HG03025 (cell line): ENCODE measurements around the gene TBC1D3I.
"Not testable (repeated sequence)": the region's sequence is repeated elsewhere in the genome, so short reads cannot be mapped to it uniquely, and the experiment has no call there.

Experiments
- ATAC-seq: cut with Tn5 transposase; IDR thresholded peaks from one replicate; pipeline ENCODE4 v1.9.1; 2021; ENCODE audit warnings: mild to moderate bottlenecking, moderate library complexity; ENCODE audit not compliant: unreplicated experiment, low FRiP score

The TBC1D3I gene

GRCh38 chr17:36264470-36264869 is at the start of gene TBC1D3I:
TBC1D3I (minus strand) TSS chr17:36264570; CDS start chr17:36262985, 1,585 bp downstream.
- ATAC-seq, result not testable (repeated sequence)

GRCh38 chr17:36295161-36295560 is 30.8 kb upstream of the TBC1D3I start:
- ATAC-seq, result not testable (repeated sequence)

- ATAC-seq, result not testable (repeated sequence)
Measured at GRCh38 chr17:36289965-36290612, 25.7 kb upstream of the TBC1D3I start.

DNA sequence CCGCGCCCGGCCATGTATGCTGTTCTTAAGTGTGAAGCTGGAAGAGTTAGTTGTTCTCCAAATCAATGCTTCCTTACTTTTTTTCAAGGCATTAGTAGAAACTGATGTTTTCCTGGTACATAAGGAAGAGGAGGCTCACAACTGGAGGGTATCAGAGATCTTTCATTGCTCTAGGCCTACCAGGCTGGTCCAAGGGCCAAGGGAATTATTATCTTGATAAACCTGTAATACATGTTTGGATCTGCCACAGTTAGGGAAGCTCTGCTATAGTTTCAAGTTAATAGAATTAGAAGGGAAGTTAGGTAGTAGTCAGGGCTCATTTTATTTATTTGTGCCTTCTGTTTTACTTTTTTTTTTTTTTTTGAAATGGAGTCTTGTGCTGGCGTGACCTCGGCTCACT is 19.8 kb upstream of the TBC1D3I start:
- ATAC-seq, result not testable (repeated sequence)

DNA sequence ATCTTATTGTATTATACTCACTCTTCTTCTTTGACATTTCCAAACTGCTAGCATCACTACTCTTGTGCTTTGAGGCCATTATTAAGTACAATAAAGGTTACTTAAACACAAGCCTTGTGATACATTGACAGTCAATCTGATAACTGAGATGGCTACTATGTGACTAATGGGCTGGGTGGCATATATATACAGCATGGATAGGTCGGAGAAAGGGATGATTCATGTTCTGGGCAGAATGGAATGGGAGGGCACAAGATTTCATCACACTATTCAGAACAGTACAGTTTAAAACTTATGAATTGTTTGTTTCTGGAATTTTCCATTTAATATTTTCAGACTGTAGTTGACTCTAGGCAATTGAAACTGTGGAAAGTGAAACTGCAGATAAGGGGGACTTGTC is 18.9 kb upstream of the TBC1D3I start:
- not testable (repeated sequence) for ATAC-seq

- ATAC-seq, result not testable (repeated sequence)
Measured at GRCh38 chr17:36242046-36242445, 22.3 kb downstream of the TBC1D3I start.

GRCh38 chr17:36229644-36230043 is 34.7 kb downstream of the TBC1D3I start:
- ATAC-seq, result not testable (repeated sequence)

- ATAC-seq, result not testable (repeated sequence)
Measured at GRCh38 chr17:36222967-36223366, 41.4 kb downstream of the TBC1D3I start.

DNA sequence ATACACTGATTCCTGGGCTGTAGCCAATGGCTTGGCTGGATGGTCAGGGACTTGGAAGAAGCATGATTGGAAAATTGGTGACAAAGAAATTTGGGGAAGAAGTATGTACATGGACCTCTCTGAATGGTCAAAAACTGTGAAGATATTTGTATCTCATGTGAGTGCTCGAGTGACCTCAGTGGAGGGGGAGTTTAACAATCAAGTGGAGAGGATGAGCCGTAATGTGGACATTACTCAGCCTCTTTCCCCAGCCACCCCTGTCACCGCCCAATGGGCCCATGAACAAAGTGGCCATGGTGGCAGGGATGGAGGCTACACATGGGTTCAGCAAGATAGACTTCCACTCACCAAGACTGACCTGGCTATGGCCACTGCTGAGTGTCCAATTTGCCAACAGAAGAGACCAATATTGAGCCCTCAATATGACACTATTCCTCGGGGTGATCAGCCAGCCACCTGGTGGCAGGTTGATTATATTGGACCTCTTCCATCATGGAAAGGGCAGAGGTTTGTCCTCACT is 42.7 kb downstream of the TBC1D3I start:
- ATAC-seq, result not testable (repeated sequence)

DNA sequence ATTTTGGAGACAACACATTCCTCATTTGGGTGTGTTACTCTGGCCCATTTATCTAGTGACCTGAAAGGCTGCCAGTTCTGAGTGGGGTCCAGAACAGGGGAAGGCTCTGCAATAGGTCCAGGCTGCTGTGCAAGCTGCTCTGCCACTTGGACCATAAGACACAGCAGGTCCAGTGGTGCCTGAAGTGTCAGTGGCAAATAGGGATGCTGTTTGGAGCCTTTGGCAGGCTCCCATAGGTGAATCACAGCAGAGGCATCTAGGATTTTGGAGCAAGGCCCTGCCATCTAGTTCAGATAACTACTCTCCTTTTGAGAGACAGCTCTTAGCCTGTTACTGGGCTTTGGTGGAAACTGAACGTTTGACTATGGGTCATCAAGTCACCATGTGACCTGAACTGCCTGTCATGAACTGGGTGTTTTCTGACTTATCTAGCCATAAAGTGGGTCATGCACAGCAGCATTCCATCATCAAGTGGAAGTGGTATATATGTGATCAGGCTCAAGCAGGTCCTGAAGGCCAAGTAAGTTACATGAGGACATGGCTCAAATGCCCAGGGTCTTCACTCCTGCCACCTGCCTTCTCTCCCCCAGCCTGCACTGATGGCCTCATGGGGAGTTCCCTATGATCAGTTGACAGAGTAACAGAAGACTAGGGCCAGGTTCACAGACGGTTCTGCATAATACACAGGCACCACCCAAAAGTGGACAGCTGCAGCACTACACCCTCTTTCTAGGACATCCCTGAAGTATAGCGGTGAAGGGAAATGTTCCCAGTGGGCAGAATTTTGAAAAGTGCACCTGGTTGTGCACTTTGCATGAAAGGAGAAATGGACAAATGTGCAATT is 43.4 kb downstream of the TBC1D3I start:
- not testable (repeated sequence) for ATAC-seq

- ATAC-seq, result not testable (repeated sequence)
Measured at GRCh38 chr17:36219556-36219955, 44.8 kb downstream of the TBC1D3I start.

GRCh38 chr17:36215406-36216308 is 48.7 kb downstream of the TBC1D3I start:
- not testable (repeated sequence) for ATAC-seq

DNA sequence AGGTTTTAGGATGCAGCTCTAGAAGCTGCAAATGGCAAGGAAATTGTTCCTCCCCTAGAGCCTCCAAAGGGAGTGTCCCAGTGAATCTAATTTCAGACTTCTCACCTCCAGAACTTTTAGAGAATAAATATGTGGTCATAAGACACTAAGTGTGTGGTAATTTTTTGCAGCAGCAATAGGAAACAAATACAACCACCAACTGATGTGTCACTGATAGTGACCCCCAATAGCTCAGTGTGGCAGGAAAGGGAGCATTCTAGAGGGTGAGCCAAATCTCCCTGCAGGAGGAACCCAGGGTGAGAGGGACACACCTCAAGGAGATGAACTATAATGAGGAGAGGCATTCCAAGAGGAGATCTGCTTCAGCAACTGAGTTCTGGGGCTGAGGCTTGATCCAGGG is 49.5 kb downstream of the TBC1D3I start:
- no peak for ATAC-seq

GRCh38 chr17:36213695-36214094 is 50.7 kb downstream of the TBC1D3I start:
- no peak for ATAC-seq

DNA sequence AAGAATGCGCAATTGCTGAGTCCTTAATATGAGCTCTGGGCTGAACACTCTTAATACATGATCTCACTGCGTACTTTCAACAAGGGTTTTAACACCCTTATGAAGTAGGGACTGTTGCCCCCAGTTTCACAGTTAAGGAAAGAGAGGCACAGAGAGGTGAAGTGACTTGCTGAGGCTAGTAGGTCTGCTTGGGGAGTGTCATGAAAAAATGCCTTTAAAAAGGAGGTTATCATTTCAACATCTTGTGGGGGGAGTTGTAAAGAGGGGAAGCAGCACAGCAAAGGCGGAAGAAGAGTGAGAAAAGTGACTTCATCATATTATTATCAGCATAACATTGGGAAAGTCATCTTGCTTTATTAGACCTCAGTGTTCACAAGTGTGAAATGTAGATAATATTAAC is 51.4 kb downstream of the TBC1D3I start:
- ATAC-seq, result no peak

GRCh38 chr17:36212272-36212605 is 52.1 kb downstream of the TBC1D3I start:
- no peak for ATAC-seq

DNA sequence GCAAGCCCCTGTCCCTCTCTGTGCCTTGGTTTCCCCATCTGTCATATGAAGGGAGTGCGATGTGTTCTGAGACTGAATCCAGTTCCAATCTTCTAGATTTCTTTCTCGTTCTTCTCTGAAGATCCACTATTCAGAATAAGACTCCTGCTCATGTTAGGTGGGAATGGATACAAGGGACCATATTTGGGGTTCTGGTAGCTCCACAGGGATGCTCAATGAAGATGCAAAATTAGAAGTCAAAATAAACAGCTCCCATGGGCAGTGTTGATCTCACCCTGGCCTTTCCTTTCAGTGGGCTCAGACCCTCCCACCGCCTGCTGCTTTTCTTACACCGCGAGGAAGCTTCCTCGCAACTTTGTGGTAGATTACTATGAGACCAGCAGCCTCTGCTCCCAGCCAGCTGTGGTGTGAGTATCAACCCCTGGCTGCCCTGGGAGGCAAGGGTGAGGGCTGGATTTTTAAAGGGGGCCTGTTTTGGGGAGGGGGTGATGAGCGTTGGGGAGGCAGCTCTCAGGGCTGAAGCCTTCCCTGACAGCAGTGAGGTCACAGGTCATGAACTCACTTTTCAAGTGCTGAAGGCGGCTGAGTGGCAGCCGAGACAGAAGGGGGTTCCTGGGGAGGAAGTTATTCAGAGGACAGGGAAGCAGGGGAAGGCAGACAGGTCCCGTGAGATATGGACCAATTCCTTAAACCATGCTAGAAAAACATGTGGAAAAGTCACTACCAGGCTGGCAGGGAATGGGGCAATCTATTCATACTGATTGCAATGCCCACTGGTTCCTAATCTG is 52.7 kb downstream of the TBC1D3I start:
- ATAC-seq, result not testable (repeated sequence)

DNA sequence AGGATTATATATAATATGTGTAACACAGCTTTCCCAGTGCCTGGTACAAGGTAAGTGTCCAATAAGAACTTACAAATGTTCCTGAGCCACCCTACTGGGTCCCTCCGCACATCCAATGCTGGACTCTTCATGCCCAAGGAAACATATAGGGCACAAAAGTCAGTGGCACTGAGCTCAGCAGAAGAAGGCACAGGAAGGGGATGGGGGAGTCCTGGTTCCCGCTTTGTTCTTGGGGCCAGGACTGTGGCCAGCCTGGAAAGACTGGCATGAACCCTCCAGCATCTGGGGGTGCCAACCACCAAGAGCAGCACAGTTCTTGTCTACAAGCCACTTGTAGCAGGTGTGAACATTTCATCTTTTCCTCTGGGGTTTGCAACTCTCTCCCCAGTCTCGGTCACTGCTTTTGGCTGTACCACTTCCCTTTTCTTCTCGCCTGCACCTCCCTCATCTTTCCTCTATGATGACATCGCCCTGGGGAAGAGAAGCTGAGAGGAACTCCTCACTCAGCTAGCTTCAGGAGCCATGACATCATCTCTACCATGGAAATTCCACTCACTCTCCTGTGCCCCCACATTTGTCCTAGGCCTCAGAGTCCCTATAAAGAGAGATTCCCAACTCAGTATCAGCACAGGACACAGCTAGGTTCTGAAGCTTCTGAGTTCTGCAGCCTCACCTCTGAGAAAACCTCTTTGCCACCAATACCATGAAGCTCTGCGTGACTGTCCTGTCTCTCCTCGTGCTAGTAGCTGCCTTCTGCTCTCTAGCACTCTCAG is 53.7 kb downstream of the TBC1D3I start, which contains the start of gene CCL4L2:
CCL4L2 (plus strand) TSS at position 625 of the 773 bp plus-strand sequence.
- peak; percentile 59 for ATAC-seq

DNA sequence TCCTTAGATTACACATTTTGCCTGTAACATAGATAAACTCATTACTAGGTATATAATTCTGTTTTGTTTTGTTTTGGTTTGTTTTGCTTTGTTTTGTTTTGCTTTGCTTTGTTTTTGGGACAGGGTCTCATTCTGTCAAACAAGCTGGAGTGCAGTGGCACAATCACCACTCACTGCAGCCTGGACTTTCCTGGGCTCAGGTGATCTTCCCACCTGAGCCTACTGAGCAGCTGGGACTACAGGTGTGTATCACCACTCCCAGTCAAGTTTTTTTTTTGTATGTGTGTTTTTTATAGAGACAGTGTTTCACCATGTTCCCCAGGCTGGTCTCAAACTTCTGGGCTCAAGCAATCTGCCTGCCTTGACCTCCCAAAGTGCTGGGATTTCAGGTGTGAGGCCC is 54.8 kb downstream of the TBC1D3I start:
- ATAC-seq, result no peak
